ENCODE measurements around the gene TMEM175. TPM values are rescaled to one million over a fixed set of nuclear protein-coding genes. Genes with fewer than 3 reads are reported as not detected.

The TMEM175 gene
- total and polyA plus RNA-seq, 2 of the 13 experiments (the other 11 are each of a cell fraction or from before 2014, with no cell fraction given): 5.1 to 9.9 TPM

GRCh38 chr4:986879-987623 is 54.8 kb downstream of the TMEM175 start, which contains the start of gene IDUA (continued):
- peak; percentile 65 for TF ChIP-seq SAP130 (CRISPR knock-in tag; IDR thresholded peaks at IDR 0.05; ENCODE audit: low read depth)
- 0 out of 2 replicates have a peak, but pooled peaks have one; percentile 18 for TF ChIP-seq BCL6 (CRISPR knock-in tag; IDR thresholded peaks at IDR 0.05)
- no peak for TF ChIP-seq MIXL1 (CRISPR knock-in tag; IDR thresholded peaks at IDR 0.05)
- peak; percentile 59; the same call in 1 of the 2 replicates for TF ChIP-seq GFI1 (CRISPR knock-in tag; IDR thresholded peaks at IDR 0.05; ENCODE audit: borderline replicate concordance)
- TF ChIP-seq POGZ (CRISPR knock-in tag; IDR thresholded peaks at IDR 0.05): 0 out of 2 replicates have a peak, but pooled peaks have one; percentile 38
- TF ChIP-seq TARDBP (CRISPR knock-in tag; IDR thresholded peaks at IDR 0.05): no peak
- no peak for TF ChIP-seq E2F5 (CRISPR knock-in tag; conservative IDR thresholded peaks at IDR 0.05)
- peak; percentile 67 for TF ChIP-seq ESRRA (CRISPR knock-in tag; IDR thresholded peaks at IDR 0.05; ENCODE audit: low read depth)
- peak; percentile 50; the same call in 1 of the 2 replicates for TF ChIP-seq ZNF747 (CRISPR knock-in tag; IDR thresholded peaks at IDR 0.05; ENCODE audit: borderline replicate concordance)
- no peak for TF ChIP-seq ATF5 (CRISPR knock-in tag; IDR thresholded peaks at IDR 0.05; ENCODE audit: low read depth)
- TF ChIP-seq CCAR2 (optimal IDR thresholded peaks at IDR 0.05; ENCODE audit: low read depth, low read length): no peak
- peak; percentile 13; the same call in 1 of the 2 replicates for TF ChIP-seq ZNF788 (CRISPR knock-in tag; IDR thresholded peaks at IDR 0.05; ENCODE audit: borderline replicate concordance)
- peak; percentile 20; the same call in 1 of the 2 replicates for TF ChIP-seq ZMYM4 (CRISPR knock-in tag; IDR thresholded peaks at IDR 0.05)
- TF ChIP-seq ZNF362 (CRISPR knock-in tag; IDR thresholded peaks at IDR 0.05; ENCODE audit: borderline replicate concordance): 0 out of 2 replicates have a peak, but pooled peaks have one; percentile 36
- TF ChIP-seq TAF15 (IDR thresholded peaks at IDR 0.05; ENCODE audit: low read depth, low read length, poor library complexity, severe bottlenecking): peak; percentile 78
- peak; percentile 84 for TF ChIP-seq ZNF142 (CRISPR knock-in tag; IDR thresholded peaks at IDR 0.05)
- peak; percentile 69; the same call in 1 of the 2 replicates for TF ChIP-seq ZSCAN21 (CRISPR knock-in tag; IDR thresholded peaks at IDR 0.05; ENCODE audit: borderline replicate concordance)
- TF ChIP-seq TSC22D2 (CRISPR knock-in tag; IDR thresholded peaks at IDR 0.05; ENCODE audit: borderline replicate concordance): no peak
- TF ChIP-seq GTF3A (CRISPR knock-in tag; conservative IDR thresholded peaks at IDR 0.05): 0 out of 2 replicates have a peak, but pooled peaks have one; percentile 68
- TF ChIP-seq STAG1 (CRISPR knock-in tag; IDR thresholded peaks at IDR 0.05): peak; percentile 69
- TF ChIP-seq GABPB1 (CRISPR knock-in tag; IDR thresholded peaks at IDR 0.05): peak; percentile 79

Measured in HepG2 (cell line).